ENCODE measurements around the gene FGF9.

FGF9 gene

GRCh38 chr13:21670006-21670882, 629 bp upstream of the FGF9 start:
- H3K4me1 Mint-ChIP-seq (ENCODE audit: low read depth), result peaks cover 38% of the 10 kb centered on the region
- H3K4me3 Mint-ChIP-seq, result peak overlapping the region; percentile 88
- H3K9me3 Mint-ChIP-seq, result no peaks in the 10 kb centered on the region
- H3K27ac Mint-ChIP-seq, result peak overlapping the region; percentile 52
- DNase-seq (ENCODE audit: low spot score), result peak; percentile 48
- peaks cover 2% of the 10 kb centered on the region for H3K36me3 Mint-ChIP-seq (ENCODE audit: low read depth)
- H3K27me3 Mint-ChIP-seq (ENCODE audit: low read depth), result peaks cover 66% of the 10 kb centered on the region

DNA sequence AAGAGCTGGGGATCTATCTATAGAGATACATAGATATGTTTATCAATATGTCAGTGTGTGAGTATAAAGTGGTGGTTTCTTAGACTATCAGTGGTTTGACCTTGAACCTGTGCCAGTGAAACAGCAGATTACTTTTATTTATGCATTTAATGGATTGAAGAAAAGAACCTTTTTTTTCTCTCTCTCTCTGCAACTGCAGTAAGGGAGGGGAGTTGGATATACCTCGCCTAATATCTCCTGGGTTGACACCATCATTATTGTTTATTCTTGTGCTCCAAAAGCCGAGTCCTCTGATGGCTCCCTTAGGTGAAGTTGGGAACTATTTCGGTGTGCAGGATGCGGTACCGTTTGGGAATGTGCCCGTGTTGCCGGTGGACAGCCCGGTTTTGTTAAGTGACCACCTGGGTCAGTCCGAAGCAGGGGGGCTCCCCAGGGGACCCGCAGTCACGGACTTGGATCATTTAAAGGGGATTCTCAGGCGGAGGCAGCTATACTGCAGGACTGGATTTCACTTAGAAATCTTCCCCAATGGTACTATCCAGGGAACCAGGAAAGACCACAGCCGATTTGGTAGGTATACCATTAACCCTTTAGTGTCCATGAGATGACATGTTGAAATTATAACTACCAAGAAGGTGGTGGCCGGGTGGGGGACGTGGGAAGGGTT, 880 bp downstream of the FGF9 start:
- H3K4me1 Mint-ChIP-seq (ENCODE audit: low read depth), result peaks cover 39% of the 10 kb centered on the region
- no peak for DNase-seq (ENCODE audit: low spot score)
- no peak overlapping the region for H3K27ac Mint-ChIP-seq
- no peaks in the 10 kb centered on the region for H3K9me3 Mint-ChIP-seq
- H3K27me3 Mint-ChIP-seq (ENCODE audit: low read depth), result peaks cover 79% of the 10 kb centered on the region
- H3K36me3 Mint-ChIP-seq (ENCODE audit: low read depth), result peaks cover 2% of the 10 kb centered on the region
- peak overlapping the region; percentile 88 for H3K4me3 Mint-ChIP-seq

- H3K27ac Mint-ChIP-seq, result no peak overlapping the region
- peaks cover 81% of the 10 kb centered on the region for H3K27me3 Mint-ChIP-seq (ENCODE audit: low read depth)
- peaks cover 2% of the 10 kb centered on the region for H3K36me3 Mint-ChIP-seq (ENCODE audit: low read depth)
- H3K4me3 Mint-ChIP-seq, result no peak overlapping the region
- no peak for DNase-seq (ENCODE audit: low spot score)
- H3K4me1 Mint-ChIP-seq (ENCODE audit: low read depth), result peaks cover 39% of the 10 kb centered on the region
- H3K9me3 Mint-ChIP-seq, result no peaks in the 10 kb centered on the region
Measured at GRCh38 chr13:21672287-21672680, 1.4 kb downstream of the FGF9 start.

GRCh38 chr13:21672796-21673538, 2.1 kb downstream of the FGF9 start:
- H3K36me3 Mint-ChIP-seq (ENCODE audit: low read depth), result peaks cover 2% of the 10 kb centered on the region
- peaks cover 81% of the 10 kb centered on the region for H3K27me3 Mint-ChIP-seq (ENCODE audit: low read depth)
- no peak for DNase-seq (ENCODE audit: low spot score)
- peaks cover 39% of the 10 kb centered on the region for H3K4me1 Mint-ChIP-seq (ENCODE audit: low read depth)
- no peaks in the 10 kb centered on the region for H3K9me3 Mint-ChIP-seq
- H3K27ac Mint-ChIP-seq, result no peak overlapping the region
- peak overlapping the region; percentile 69 for H3K4me3 Mint-ChIP-seq

- Mint-ChIP-seq H3K36me3 (ENCODE audit: low read depth) (peaks cover 2% of the 10 kb centered on the region), H3K27ac (no peak overlapping the region), H3K9me3 (no peaks in the 10 kb centered on the region), H3K4me3 (peak overlapping the region; percentile 69), H3K4me1 (ENCODE audit: low read depth) (peaks cover 38% of the 10 kb centered on the region), H3K27me3 (ENCODE audit: low read depth) (peaks cover 80% of the 10 kb centered on the region)
- DNase-seq (ENCODE audit: low spot score), result peak; percentile 22
Measured at GRCh38 chr13:21673539-21673788, 2.6 kb downstream of the FGF9 start.

DNA sequence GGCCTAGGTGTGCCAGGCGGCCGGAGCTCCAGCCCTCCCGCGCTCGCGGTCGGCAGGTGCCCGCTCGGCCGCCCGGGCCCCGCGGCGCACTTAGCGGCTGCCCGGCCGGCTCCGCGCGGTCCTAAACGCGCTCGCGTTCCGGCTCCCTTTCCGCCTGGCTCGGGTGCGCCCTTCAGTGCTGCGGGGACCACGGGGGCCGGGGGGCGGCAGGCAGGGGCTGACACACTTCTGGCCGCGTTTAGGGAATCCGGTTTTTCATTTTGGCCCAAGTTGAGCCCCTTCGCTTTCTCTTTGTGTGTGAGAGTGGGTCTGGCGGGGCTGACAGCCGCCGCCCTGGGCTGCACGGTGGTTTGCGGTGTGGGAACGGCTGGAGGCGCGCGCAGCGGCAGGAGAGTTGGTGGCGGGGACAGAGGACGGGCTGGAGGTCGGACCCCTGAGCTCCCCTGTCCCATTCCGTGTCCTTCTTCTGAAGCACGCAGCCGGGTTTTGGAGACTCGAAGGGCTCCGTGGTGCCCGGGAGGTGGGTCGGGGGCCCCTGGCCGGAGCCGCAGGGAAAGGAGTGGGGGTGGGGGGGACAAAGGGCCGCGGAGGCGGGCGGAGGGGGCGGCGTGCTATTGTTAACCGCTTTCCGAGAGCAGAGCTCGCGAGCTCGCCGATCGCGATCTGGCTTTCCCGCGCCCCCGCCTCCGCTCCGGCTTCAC, 3.1 kb downstream of the FGF9 start:
- H3K27me3 Mint-ChIP-seq (ENCODE audit: low read depth), result peaks cover 78% of the 10 kb centered on the region
- H3K9me3 Mint-ChIP-seq, result no peaks in the 10 kb centered on the region
- H3K36me3 Mint-ChIP-seq (ENCODE audit: low read depth), result peaks cover 2% of the 10 kb centered on the region
- DNase-seq (ENCODE audit: low spot score), result no peak
- peaks cover 33% of the 10 kb centered on the region for H3K4me1 Mint-ChIP-seq (ENCODE audit: low read depth)
- no peak overlapping the region for H3K27ac Mint-ChIP-seq
- peak overlapping the region; percentile 77 for H3K4me3 Mint-ChIP-seq

DNA sequence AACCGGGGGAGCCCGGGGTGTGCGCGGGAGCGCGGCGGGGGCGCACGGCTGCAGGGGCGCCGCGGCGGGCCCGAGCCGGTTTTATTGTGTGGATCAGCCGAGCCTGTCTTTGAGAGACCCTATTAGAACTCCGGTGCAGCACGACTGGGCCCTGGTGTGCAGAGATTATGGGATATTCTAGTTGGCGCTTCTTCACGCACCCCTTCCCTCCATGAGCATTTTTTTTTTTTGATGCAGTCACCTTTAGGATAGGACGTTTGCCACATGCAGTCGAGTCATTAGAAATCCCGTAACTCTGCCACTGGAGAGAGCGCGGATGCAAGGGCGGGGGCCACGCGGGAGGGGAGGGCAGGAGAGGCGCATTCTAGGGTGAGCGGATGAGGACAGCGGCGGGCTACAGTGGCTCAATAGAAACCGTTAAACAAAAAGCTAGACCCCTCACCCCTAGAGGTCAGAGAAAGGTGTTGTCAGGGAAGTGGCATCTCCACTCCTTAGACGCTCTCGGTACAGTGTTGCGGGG, 3.7 kb downstream of the FGF9 start:
- no peak overlapping the region for H3K27ac Mint-ChIP-seq
- peak overlapping the region; percentile 64 for H3K4me3 Mint-ChIP-seq
- no peaks in the 10 kb centered on the region for H3K9me3 Mint-ChIP-seq
- peaks cover 73% of the 10 kb centered on the region for H3K27me3 Mint-ChIP-seq (ENCODE audit: low read depth)
- H3K36me3 Mint-ChIP-seq (ENCODE audit: low read depth), result no peaks in the 10 kb centered on the region
- no peak for DNase-seq (ENCODE audit: low spot score)
- peaks cover 29% of the 10 kb centered on the region for H3K4me1 Mint-ChIP-seq (ENCODE audit: low read depth)

GRCh38 chr13:21675095-21675991, 4.5 kb downstream of the FGF9 start:
- Mint-ChIP-seq H3K4me1 (ENCODE audit: low read depth) (peaks cover 28% of the 10 kb centered on the region), H3K36me3 (ENCODE audit: low read depth) (no peaks in the 10 kb centered on the region), H3K27ac (no peak overlapping the region), H3K4me3 (peak overlapping the region; percentile 56), H3K27me3 (ENCODE audit: low read depth) (peaks cover 72% of the 10 kb centered on the region), H3K9me3 (no peaks in the 10 kb centered on the region)
- no peak for DNase-seq (ENCODE audit: low spot score)

GRCh38 chr13:21676611-21677021, 5.7 kb downstream of the FGF9 start:
- H3K27ac Mint-ChIP-seq, result no peak overlapping the region

DNA sequence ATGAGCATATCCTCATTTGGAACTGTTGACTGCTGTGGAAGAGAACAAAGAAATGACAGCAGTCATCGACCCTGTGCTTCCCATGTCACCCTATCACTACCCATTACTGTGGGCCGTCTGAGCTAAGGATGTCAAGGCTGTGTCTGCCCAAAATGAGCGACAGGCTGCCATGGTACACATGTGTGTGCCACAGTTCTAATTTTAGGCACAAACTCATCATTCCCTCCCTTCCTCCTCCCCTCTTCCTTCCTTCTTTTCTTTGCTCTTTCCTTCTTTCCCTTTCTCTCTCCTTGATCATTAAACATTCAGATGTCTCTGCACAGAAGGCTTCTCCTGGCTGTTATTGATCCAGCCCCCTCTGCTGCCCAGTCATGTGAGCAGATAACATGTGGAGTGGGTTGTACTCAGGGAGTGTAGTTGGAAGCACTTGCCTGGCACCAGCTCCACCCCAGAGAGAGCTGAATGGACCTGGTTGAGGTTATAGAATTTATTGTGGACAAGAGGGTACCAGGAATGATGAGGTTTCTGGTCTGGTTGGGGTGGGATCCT, 6.3 kb downstream of the FGF9 start:
- Mint-ChIP-seq H3K9me3 (no peaks in the 10 kb centered on the region), H3K27me3 (ENCODE audit: low read depth) (peaks cover 61% of the 10 kb centered on the region), H3K27ac (no peak overlapping the region), H3K4me3 (no peak overlapping the region), H3K36me3 (ENCODE audit: low read depth) (no peaks in the 10 kb centered on the region), H3K4me1 (ENCODE audit: low read depth) (peaks cover 14% of the 10 kb centered on the region)
- DNase-seq (ENCODE audit: low spot score), result no peak

More at GRCh38 chr13:21676611-21677021, 5.7 kb downstream of the FGF9 start:
- Mint-ChIP-seq H3K36me3 (ENCODE audit: low read depth) (no peaks in the 10 kb centered on the region), H3K4me1 (ENCODE audit: low read depth) (peaks cover 17% of the 10 kb centered on the region), H3K4me3 (no peak overlapping the region), H3K9me3 (no peaks in the 10 kb centered on the region), H3K27me3 (ENCODE audit: low read depth) (peaks cover 64% of the 10 kb centered on the region)
- no peak for DNase-seq (ENCODE audit: low spot score)

DNA sequence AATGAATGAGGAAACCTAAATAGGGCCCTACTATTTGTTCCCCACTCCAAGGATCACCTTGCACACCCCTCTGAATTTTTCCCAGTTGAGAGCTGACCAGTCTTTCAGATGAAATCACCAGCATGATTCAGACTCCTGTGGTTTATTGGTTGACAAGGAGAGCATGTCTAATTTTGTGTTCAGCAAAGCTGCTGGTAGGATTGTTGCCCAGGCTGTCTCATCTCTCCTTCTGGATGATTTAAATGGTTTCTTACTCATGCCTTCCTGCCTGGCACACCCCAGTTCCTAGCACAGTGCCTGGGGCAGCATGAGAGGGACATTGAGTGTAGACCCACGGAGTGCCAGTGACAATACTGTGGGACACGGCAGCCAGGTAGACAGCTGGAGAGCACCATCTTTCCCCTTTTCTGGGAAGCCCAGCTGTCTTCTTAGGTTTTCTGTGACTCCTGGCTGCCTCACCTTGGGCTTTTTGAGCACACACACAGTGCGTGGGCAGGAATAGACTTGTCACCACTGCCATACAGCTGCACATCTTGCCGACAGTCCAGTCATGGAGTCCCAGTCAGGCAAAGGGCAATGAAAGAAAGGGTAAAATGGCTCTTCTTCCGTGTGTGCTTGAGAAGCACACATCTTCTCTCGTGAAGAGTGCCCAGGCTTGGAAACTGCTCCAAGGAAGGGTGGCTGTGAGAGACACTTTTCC, 12.3 kb downstream of the FGF9 start:
- Mint-ChIP-seq H3K36me3 (ENCODE audit: low read depth) (no peaks in the 10 kb centered on the region), H3K27me3 (ENCODE audit: low read depth) (peaks cover 21% of the 10 kb centered on the region), H3K4me3 (no peak overlapping the region), H3K9me3 (no peaks in the 10 kb centered on the region), H3K27ac (no peak overlapping the region), H3K4me1 (ENCODE audit: low read depth) (peaks cover 10% of the 10 kb centered on the region)
- DNase-seq (ENCODE audit: low spot score), result no peak

- DNase-seq (ENCODE audit: low spot score), result no peak
- H3K27me3 Mint-ChIP-seq (ENCODE audit: low read depth), result peaks cover 17% of the 10 kb centered on the region
- peaks cover 10% of the 10 kb centered on the region for H3K4me1 Mint-ChIP-seq (ENCODE audit: low read depth)
- no peaks in the 10 kb centered on the region for H3K9me3 Mint-ChIP-seq
- no peaks in the 10 kb centered on the region for H3K36me3 Mint-ChIP-seq (ENCODE audit: low read depth)
- H3K27ac Mint-ChIP-seq, result no peak overlapping the region
- H3K4me3 Mint-ChIP-seq, result no peak overlapping the region
Measured at GRCh38 chr13:21684576-21684975, 13.7 kb downstream of the FGF9 start.
